H9 (cell line): Measurements from ENCODE around the gene SORBS1. TPM values are rescaled to one million over a fixed set of nuclear protein-coding genes. Genes with fewer than 3 reads are reported as not detected.

Source experiments
- DNase-seq: peaks from one replicate; pipeline ENCODE4 v3.0.0-alpha.2; 2017
- H2AFZ ChIP-seq: one replicate; pipeline ENCODE4 v1.6.1; 2013; ENCODE audit warnings: mild to moderate bottlenecking, low read length, control low read depth, moderate library complexity
- H2AK5ac ChIP-seq: 2 replicates; pipeline ENCODE4 v1.6.1; 2013; ENCODE audit warnings: low read length, control low read depth, mixed read lengths; ENCODE audit not compliant: insufficient read length
- H2BK120ac ChIP-seq: one replicate; pipeline ENCODE4 v1.6.1; 2013; ENCODE audit warnings: low read depth, mild to moderate bottlenecking, low read length, control low read depth, inconsistent platforms; ENCODE audit not compliant: poor library complexity, severe bottlenecking
- H2BK12ac ChIP-seq: 2 replicates; pipeline ENCODE4 v1.6.1; 2013; ENCODE audit warnings: low read length, control low read depth, mixed read lengths, low read depth; ENCODE audit not compliant: insufficient read length
- H2BK15ac ChIP-seq: 2 replicates; pipeline ENCODE4 v1.6.1; 2013; ENCODE audit warnings: low read depth, low read length, control low read depth
- H2BK20ac ChIP-seq: one replicate; pipeline ENCODE4 v1.6.1; 2013; ENCODE audit warnings: low read depth, mild to moderate bottlenecking, low read length, control low read depth, inconsistent platforms; ENCODE audit not compliant: poor library complexity, severe bottlenecking
- H2BK5ac ChIP-seq: 2 replicates; pipeline ENCODE4 v1.6.1; 2013; ENCODE audit warnings: low read length, control low read depth, mixed read lengths; ENCODE audit not compliant: insufficient read length
- H3K14ac ChIP-seq: 2 replicates; pipeline ENCODE4 v1.6.1; 2013; ENCODE audit warnings: low read length, control low read depth; ENCODE audit not compliant: insufficient read depth
- H3K18ac ChIP-seq: 2 replicates; pipeline ENCODE4 v1.6.1; 2013; ENCODE audit warnings: low read depth, mild to moderate bottlenecking, mixed read lengths, low read length, control low read depth; ENCODE audit not compliant: insufficient read length
- H3K23ac ChIP-seq: 2 replicates; pipeline ENCODE4 v1.6.1; 2013; ENCODE audit warnings: low read length, control low read depth, mixed read lengths, low read depth; ENCODE audit not compliant: insufficient read length
- H3K23me2 ChIP-seq: 2 replicates; pipeline ENCODE4 v1.6.1; 2013; ENCODE audit warnings: low read depth, mild to moderate bottlenecking, mixed read lengths, low read length, control low read depth; ENCODE audit not compliant: insufficient read length, poor library complexity, severe bottlenecking
- H3K27ac ChIP-seq: 2 replicates; pipeline ENCODE4 v1.5.1; 2013; ENCODE audit warnings: low read length, control low read depth, mixed read lengths, low read depth; ENCODE audit not compliant: insufficient read length
- H3K27me3 ChIP-seq: 2 replicates; pipeline ENCODE4 v1.6.1; 2013; ENCODE audit warnings: low read length, control low read depth, inconsistent platforms; ENCODE audit not compliant: insufficient read depth
- H3K4ac ChIP-seq: 2 replicates; pipeline ENCODE4 v1.6.1; 2013; ENCODE audit warnings: low read depth, mild to moderate bottlenecking, control low read depth, inconsistent platforms, low read length, moderate library complexity
- H3K4me1 ChIP-seq: 2 replicates; pipeline ENCODE4 v1.6.1; 2013; ENCODE audit warnings: low read length, control low read depth, inconsistent platforms; ENCODE audit not compliant: insufficient read depth
- H3K4me2 ChIP-seq: 2 replicates; pipeline ENCODE4 v1.6.1; 2013; ENCODE audit warnings: low read length, control low read depth, mixed read lengths; ENCODE audit not compliant: insufficient read length, insufficient read depth
- H3K56ac ChIP-seq: 2 replicates; pipeline ENCODE4 v1.6.1; 2013; ENCODE audit warnings: low read depth, mild to moderate bottlenecking, mixed read lengths, low read length, control low read depth; ENCODE audit not compliant: insufficient read length
- H3K79me1 ChIP-seq: 2 replicates; pipeline ENCODE4 v1.6.1; 2013; ENCODE audit warnings: low read depth, mild to moderate bottlenecking, moderate library complexity, low read length, control low read depth, inconsistent platforms; ENCODE audit not compliant: insufficient read depth, poor library complexity, severe bottlenecking
- H3K79me2 ChIP-seq: 2 replicates; pipeline ENCODE4 v1.6.1; 2013; ENCODE audit warnings: low read length, control low read depth, inconsistent platforms; ENCODE audit not compliant: insufficient read depth
- H3K9ac ChIP-seq: 2 replicates; pipeline ENCODE4 v1.6.1; 2013; ENCODE audit warnings: low read length, control low read depth, mixed read lengths; ENCODE audit not compliant: insufficient read length; ENCODE audit errors: extremely low read depth
- H3K9me3 ChIP-seq: one replicate; pipeline ENCODE4 v1.6.1; 2013; ENCODE audit warnings: low read depth, low read length, inconsistent platforms; ENCODE audit not compliant: control insufficient read depth
- H3T11ph ChIP-seq: one replicate; pipeline ENCODE4 v1.6.1; 2013; ENCODE audit warnings: mild to moderate bottlenecking, low read length, control low read depth, inconsistent platforms
- H4K20me1 ChIP-seq: one replicate; pipeline ENCODE4 v1.6.1; 2013; ENCODE audit not compliant: control insufficient read depth, insufficient read length, insufficient read depth
- H4K5ac ChIP-seq: 2 replicates; pipeline ENCODE4 v1.6.1; 2013; ENCODE audit warnings: low read depth, mild to moderate bottlenecking, mixed read lengths, low read length, control low read depth; ENCODE audit not compliant: insufficient read length
- H4K8ac ChIP-seq: replicated peaks from 2 replicates; pipeline ENCODE4 v1.6.1; 2013; ENCODE audit warnings: low read length, control low read depth, mixed read lengths, low read depth; ENCODE audit not compliant: insufficient read length
- H4K91ac ChIP-seq: 2 replicates; pipeline ENCODE4 v1.6.1; 2013; ENCODE audit warnings: low read depth, mild to moderate bottlenecking, moderate library complexity, mixed read lengths, low read length, control low read depth; ENCODE audit not compliant: insufficient read length
- H3K27ac Mint-ChIP-seq, 3 experiments: 2 replicates in 2 of 3; 3 replicates in 1 of 3; pipeline ENCODE4 v1.8.0; 2020 to 2021; ENCODE audit warnings: mixed read lengths in 3 of 3, mild to moderate bottlenecking in 1 of 3, moderate library complexity in 1 of 3
- H3K27me3 Mint-ChIP-seq: 2 replicates; pipeline ENCODE4 v1.8.0; 2021; ENCODE audit warnings: low read depth, mild to moderate bottlenecking, moderate library complexity, mixed read lengths
- H3K36me3 Mint-ChIP-seq, 3 experiments: 2 replicates in 2 of 3; 3 replicates in 1 of 3; pipeline ENCODE4 v1.8.0; 2020 to 2021; ENCODE audit warnings: low read depth in 3 of 3, mixed read lengths in 3 of 3; ENCODE audit not compliant: insufficient read depth in 1 of 3
- H3K4me1 Mint-ChIP-seq, 2 experiments: 2 replicates each; pipeline ENCODE4 v1.8.0; 2020; ENCODE audit warnings: mixed read lengths in 2 of 2
- H3K4me3 Mint-ChIP-seq, 2 experiments: 2 replicates in 1 of 2; 3 replicates in 1 of 2; pipeline ENCODE4 v1.8.0; 2020 to 2021; ENCODE audit warnings: mild to moderate bottlenecking in 2 of 2, mixed read lengths in 2 of 2, moderate library complexity in 1 of 2
- H3K9me3 Mint-ChIP-seq, 2 experiments: 2 replicates in 1 of 2; 3 replicates in 1 of 2; pipeline ENCODE4 v1.8.0; 2020; ENCODE audit warnings: mild to moderate bottlenecking in 2 of 2, mixed read lengths in 2 of 2, moderate library complexity in 1 of 2
- CTCF ChIP-seq: fragments of 200-600 bp; sonication (generic); conservative IDR thresholded peaks from 3 replicates; pipeline ENCODE4 v1.8.0; 2021; ENCODE audit warnings: antibody characterized with exemption, mild to moderate bottlenecking
- WGBS: extraction: QIAGEN DNeasy Blood & Tissue Kit; methylation state at CpG from one replicate; pipeline ENCODE4 v1.1.7; 2013; ENCODE audit warnings: missing lambda C conversion rate, low lambda C conversion rate, mixed read lengths; ENCODE audit not compliant: insufficient read length; ENCODE audit errors: extremely low coverage; 5-methylcytosine and 5-hydroxymethylcytosine counted together
- total RNA-seq: library from RNA; stranded (reverse); gene quantifications from 2 replicates; pipeline ENCODE4 v1.2.1, GENCODE V29; 2021

Gene SORBS1
- total RNA-seq, 1 experiment from 2014 or later = 24.3 TPM

GRCh38 chr10:95414016-95414830 is 146.9 kb downstream of the SORBS1 start:
- Mint-ChIP-seq H3K9me3 (no peaks in the 10 kb centered on the region), H3K36me3 (peaks cover 1 to 5% (median 3%) of the 10 kb centered on the region in 3 experiments; a peak in 5 of 7 replicates), H3K4me1 (peaks cover 47 to 50% of the 10 kb centered on the region in 2 experiments), H3K27ac (peak overlapping the region; percentile 16 to 88 (median 61); a peak in 4 of 7 replicates), H3K27me3 (no peaks in the 10 kb centered on the region), H3K4me3 (no peak overlapping the region)
- no peak for TF ChIP-seq CTCF
- Histone ChIP-seq H4K91ac (no peak overlapping the region), H3K23ac (no peak overlapping the region), H3K18ac (no peak overlapping the region), H4K20me1 (no peaks in the 10 kb centered on the region), H2BK120ac (no peak overlapping the region), H4K8ac (no peak overlapping the region), H3K14ac (no peak overlapping the region), H2BK15ac (no peak overlapping the region), H2BK5ac (no peak overlapping the region), H3K9me3 (no peaks in the 10 kb centered on the region), H2BK20ac (no peak overlapping the region), H2AK5ac (no peak overlapping the region), H2AFZ (no peak overlapping the region), H3T11ph (no peak overlapping the region), H4K5ac (no peak overlapping the region), H3K27me3 (no peaks in the 10 kb centered on the region), H3K79me1 (no peaks in the 10 kb centered on the region), H2BK12ac (no peak overlapping the region), H3K4me1 (peaks cover 7% of the 10 kb centered on the region), H3K27ac (no peak overlapping the region), H3K56ac (no peak overlapping the region), H3K4me2 (no peak overlapping the region), H3K23me2 (no peaks in the 10 kb centered on the region), H3K4ac (no peak overlapping the region), H3K9ac (no peak overlapping the region), H3K79me2 (no peaks in the 10 kb centered on the region)
- no peak for DNase-seq
- WGBS = no CpG with 5 or more reads among the region's 27 CpGs
